NCI-H2196 (cell line): ENCODE measurements around the gene PCNA.
"Not testable (repeated sequence)": the region's sequence is repeated elsewhere in the genome, so short reads cannot be mapped to it uniquely, and the experiment has no call there.

Source experiments
- DNase-seq: peaks from one replicate; lab custom pipeline; 2025; ENCODE audit not compliant: unreplicated experiment; lab: John Stamatoyannopoulos, UW

Gene PCNA

DNA sequence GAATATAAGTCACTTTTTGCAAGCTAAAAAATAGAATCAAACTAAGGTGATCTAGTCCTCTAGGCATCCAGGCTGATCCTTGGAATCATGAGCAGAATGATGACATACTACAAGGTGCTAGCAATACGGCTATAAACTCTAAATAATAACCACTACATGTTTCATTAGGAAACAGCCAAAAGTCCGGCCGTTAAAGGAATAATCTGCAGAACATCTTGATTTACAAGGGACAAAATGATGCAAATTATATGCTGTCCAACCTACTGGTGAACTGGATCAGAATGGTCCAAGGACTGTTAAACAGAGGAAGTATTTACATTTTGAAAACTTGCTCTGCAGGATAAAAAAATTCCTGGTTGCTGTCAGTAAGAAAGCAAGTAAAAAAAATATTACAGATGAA, 19.8 kb downstream of the PCNA start:
- not testable (repeated sequence) for DNase-seq

DNA sequence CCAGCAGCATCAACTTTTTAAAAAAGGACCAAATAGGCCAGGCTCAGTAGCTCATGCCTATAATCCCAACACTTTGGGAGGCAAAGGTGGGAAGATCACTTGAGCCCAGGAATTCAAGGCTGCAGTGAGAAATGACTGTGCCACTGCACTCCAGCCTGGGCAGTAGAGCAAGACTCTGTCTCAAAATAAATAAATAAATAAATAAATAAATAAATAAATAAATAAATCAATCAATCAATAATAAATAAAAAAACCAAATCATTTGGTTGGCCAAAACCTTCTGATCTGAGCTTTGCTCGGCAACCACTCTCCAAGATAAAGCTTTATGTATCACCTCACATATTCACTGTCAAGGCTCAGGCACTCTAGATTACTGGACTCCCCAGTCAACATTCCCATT, 20.7 kb downstream of the PCNA start:
- not testable (repeated sequence) for DNase-seq

DNA sequence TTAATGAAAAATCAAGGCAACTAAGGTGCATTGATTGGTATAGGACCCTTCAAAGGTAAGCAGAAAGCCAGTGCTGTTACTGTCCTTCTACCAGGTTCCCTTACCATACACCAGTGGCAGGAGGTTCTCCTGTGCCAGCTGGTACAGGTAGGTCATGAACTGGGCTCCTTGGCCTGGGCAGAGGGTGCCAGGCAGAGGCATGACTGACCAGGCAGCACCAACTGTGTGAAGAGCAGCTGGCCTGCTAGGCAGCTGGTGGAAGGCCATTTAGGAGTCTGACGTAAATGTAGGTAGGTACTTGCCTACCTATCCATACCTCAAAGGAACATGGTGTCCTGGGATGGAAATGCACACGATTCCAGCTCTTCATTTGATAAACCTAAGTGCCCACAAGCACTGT, 23.3 kb downstream of the PCNA start:
- DNase-seq, result no peak

DNA sequence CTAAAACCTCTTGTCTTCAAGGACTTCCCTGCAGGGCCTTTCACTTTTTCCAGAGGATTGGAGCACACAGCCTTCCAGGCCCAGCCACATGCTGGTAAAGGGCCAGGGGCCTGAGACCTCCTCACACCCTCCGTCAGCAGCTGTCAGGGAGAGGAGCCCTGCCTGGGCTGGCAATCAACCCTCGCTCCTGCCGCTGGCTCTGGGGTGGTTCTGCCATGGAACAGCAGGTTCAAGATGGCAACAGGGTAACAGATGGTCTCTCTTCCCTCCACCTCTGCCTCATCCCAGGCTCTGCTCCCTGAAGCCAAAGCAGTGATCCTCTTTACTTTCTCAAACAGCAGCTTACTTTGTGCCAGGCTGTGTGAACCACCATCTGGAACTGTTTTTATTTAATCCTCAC, 23.8 kb downstream of the PCNA start:
- no peak for DNase-seq

DNA sequence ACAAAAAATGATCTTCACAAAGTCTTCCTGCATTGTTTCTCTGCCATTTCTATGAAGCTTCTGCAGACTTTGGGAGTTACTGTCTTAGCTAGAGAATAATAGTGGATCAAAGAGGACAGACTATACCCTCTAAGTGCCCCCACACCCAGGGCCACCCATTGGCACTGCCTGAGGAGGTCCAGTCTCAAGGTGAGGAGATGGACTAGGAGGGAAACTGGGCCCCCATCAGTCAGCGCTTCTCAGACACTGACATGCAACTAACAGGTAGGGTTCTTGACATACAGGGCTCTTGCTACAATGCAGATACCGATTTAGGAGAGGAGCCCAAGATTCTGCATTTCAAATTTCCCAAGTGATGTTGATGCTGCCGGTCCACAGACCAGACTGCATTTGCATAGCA, 24.3 kb downstream of the PCNA start:
- DNase-seq, result no peak

DNA sequence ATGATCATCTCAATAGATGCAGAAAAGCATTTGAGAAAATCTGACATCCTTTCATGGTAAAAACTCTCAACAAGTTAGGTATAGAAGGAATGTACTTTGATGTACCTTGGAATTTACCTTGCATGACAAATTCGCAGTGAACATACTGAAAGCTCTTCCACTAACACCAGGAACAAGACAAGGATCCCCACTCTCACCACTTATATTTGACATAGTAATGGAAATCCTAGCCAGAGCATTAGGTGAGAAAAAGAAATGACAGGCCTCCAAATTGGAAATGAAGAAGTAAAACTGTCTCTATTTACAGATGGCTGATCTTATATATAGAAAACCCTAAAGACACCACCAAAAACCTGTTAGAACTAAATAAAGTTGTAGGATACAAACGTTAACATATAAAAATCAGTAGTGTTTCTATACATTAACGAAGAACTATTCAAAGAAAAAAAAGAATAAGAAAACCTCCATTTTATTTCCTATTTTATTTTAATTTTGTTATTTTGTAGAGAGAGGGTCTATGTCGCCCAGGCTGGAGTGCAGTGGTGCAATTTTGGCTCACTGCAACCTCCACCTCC, 26.9 kb downstream of the PCNA start:
- DNase-seq, result no peak

DNA sequence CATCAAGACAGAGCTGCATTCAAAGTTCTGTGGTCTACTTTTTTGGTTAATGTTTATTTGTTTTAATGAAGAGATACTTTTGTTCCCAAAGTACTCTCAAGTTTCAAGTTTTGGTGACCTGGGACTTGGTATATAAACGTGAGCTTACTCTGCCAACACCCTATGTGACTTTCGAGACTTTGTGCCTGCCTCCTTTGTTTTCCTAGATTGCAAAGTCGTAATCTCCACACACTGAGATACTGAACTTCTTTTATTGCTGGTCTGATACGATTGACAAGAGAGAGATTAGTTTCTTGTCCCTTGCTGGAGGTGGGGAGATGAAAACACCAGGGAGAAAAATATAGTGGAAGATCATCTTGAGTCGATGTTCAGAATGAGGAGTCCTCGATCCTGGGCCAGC, 27.9 kb downstream of the PCNA start:
- DNase-seq, result no peak

DNA sequence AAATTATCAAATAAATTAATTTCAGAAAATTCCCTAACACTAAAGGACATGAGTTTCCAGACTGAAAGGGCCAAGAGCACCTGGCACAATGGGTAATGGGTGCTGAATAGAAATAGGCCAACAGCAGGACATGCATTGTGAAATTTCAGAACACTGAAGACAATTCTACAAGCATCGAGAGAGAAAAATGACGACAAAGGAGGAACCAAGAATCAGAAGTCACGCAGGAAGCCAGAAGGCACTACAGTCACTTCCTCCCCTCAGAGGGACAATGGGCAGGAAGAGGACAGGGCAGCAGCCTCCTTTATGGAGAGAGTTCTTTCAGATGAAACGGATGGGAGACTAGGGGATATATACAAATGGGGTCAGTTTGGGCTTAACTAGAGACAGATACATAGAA, 29.6 kb downstream of the PCNA start:
- no peak for DNase-seq

DNA sequence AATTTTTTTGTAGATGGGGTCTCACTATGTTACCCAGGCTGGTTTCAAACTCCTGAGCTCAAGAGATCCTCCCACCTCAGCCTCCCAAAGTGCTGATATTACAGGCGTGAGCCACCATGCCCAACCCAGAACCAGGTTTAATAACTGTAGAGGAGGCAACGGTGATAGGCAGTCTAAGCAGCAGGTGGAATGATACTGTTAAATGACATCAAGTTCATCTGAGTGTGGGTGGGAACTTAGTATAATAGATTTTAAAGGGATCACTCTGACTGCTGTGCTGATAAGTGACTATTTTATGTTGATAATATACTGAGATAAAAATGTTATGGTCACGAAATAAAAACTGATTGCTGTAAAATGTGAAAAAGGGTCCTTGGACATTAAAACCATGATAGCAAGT, 31.1 kb downstream of the PCNA start:
- DNase-seq, result no peak

DNA sequence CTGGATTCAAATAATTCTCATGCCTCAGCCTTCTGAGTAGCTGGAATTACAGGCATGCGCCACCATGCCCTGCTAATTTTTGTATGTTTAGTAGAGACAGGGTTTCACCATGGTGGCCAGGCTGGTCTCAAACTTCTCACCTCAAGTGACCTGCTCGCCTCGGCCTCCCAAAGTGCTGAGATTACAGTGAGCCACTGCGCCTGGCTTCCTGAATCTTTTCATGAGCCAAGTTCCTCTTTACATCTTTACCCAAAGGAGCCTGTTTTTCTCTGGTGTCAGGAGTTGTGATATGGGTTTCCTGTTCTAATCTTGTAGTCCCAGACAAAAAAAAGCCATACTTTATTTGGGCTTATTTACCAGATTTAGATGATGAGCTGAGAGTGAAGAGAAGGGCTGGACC, 34.4 kb downstream of the PCNA start:
- no peak for DNase-seq

DNA sequence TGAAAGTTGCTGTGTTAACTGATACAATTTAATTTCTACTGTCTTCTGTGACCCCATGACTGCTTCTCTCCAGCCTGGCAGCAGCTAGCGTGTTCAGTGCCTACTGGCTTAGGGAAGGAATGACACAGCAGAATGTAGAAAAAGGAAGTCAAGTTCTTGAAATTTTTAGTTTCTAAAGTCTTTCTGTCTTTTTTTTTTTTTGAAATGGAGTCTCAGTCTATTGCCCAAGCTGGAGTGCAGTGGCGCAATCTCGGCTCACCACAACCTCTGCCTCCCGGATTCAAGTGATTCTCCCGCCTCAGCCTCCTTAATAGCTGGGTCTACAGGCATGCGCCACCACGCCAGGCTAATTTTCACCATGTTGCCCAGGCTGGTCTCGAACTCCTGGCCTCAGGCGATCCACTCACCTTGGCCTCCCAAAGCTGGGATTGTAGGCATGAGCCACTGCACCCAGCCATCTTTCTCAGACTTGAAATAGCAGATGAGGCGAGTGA, 39.3 kb downstream of the PCNA start:
- DNase-seq, result no peak

DNA sequence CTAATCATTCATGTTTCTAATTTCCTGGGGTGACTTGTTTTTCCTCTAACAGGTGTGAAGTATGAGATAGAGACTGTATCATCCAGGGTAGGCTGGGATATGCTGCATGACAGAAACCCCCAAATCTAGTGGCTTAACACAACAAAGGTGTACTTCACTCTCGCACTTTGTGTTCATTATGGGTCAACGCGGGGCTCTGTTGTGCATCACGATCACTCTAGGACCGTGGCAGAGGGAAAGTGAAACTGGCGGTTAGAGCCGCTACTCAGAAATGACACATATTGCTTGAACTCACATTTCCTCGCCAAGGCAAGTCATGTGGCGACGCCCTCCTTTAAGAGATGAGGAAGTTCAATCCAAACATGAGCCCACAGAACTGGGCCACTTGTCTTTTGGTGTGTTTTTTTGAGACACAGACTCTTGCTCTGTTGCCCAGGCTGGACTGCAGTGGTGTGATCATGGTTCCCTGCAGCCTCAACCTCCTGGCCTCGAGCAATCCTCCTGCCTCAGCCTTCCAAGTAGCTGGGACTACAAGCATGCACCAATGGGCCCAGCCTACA, 41.3 kb downstream of the PCNA start:
- no peak for DNase-seq

DNA sequence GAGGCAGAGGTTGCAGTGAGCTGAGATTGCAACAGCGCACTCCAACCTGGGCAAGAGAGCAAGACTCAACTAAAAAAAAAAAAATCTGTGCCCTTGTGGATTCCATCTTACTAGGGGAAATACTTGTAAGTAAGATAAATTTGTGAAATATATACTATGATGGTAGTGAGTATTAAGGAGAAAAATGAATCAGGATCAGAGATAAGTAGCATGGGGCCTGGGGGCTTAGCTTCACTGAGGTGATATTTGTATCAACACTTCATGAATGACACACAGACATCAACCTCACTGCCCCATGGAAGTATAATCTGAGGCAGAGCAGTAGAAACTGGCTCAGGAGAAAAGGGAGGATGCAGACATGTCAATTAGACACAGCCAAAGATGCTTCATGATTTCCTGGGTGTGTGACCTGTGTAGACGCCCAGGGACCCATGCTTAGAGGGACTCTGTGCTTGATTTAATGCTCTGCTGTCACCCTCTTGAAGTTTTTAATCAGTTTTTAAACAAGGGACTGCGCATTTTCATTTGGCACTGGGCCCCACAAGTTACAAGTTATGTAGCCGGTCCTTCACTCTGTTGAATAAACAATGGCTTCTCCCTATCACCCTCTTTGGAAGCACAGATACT, 41.9 kb downstream of the PCNA start:
- DNase-seq, result no peak

DNA sequence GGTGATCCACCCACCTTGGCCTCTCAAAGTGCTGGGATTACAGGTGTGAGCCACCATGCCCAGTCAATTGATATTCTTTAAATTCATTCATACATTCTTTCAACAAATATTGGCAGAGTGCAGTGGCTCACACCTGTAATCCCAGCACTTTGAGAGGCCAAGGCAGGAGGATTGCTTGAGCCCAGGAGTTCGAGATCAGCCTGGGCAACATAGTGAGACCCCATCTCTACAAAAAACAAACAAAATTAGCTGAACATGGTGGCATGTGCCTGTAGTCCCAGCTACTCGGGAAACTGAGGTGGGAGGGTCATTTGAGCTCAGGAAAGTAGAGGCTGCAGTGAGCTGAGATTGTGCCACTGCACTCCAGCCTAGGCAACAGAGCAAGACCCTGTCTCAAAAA, 42.8 kb downstream of the PCNA start:
- not testable (repeated sequence) for DNase-seq

DNA sequence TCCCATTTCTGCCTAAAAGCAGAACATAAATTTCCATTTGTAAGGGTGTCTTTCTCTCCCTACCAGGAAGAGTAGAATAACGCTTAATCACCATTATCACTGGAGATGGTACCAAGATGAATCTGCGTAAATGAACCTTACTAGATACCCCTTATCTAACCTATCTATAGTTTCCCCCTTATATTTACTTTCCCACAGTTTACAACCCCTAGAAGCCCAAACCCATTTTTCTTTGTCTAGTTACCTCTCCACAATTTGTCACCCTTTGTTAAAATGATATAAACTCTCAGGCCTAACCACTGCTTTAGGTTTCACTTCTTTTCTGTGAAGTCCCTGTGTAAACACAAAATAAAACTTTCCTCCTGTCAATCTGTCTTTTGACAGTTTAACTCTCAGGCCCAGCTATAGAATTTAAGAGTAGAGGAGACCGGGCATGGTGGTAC, 45.5 kb downstream of the PCNA start:
- DNase-seq, result no peak

DNA sequence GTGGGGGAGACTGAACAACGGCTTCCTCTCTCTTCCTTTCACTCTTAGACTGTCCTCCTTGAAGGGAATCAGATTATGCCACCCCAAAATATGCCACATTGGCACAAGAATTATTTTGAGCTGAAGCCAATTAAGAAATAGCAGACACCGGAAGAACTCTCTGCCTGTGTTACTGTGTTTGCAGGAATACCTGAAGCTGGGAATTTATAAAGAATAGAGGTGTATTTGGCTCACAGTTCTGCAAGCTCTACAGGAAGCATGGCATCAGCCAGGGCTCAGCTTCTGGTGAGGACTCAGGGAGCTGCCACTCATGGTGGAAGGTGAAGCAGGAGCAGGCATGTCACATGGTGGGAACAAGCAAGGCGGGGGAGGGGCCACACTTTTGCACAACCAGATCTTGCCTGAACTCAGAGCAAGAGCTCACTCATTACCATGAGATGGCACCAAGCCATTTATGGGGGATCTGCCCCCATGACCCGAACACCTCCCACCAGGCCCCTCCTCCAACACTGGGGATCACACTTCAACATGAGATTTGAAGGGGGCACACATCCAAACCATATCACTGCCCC, 46.0 kb downstream of the PCNA start:
- DNase-seq, result no peak

DNA sequence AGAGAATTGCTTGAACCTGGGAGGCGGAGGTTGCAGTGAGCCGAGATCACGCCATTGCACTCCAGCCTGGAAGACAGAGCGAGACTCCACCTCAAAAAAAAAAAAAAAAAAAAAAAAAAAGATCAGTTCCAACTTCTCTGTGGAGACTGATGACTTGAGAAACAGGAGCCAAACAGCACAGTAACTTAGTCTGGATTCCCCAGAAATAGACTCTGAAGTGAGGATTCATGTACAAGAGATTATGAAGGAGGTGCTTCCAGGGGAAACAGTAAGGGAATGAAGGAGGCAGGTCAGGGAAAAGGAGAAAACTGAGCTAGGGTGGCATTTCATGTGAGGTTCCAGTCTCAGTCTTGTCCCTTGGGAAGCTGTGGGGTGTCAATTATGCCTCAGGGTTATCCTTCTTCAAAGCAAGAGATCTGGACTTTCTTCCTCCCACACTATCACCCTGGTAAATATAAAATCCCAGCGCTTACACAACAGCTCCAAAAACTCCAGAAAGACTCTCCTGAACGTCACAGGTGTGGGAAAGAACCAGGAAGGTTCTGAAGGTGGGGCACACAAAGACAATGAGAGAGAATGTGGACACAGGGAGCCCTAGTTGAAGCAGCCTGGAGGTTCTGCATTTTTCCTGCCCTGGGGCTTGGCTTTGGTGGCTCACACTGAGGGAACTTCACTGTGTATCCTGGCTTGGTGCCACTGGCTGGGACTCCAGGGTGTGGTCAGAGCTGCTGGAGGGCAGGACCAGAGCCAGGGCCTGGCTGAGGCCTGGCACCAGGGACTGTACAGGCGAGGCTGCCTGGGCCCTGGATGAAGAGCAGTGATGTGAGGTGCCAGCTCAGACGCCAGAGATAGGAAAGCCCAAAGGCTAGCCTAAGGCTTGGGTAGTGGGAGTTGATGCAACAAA, 46.8 kb downstream of the PCNA start:
- peak; percentile 79 for DNase-seq

DNA sequence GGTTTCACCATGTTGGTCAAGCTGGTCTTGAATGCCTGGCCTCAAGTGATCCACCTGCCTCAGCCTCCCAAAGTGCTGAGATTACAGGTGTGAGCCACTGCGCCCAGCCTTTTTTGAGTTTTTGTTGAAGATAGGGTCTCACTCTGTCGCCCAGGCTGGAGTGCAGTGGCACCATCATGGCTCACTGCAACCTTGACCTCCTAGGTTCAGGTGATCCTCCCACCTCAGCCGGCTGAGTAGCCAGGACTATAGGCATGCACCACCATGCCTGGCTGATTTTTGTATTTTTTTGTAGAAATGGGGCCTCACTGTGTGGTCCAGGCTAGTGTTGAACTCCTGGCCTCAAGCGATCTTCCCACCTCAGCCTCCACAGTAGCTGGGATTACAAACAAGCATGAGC, 47.8 kb downstream of the PCNA start:
- not testable (repeated sequence) for DNase-seq

DNA sequence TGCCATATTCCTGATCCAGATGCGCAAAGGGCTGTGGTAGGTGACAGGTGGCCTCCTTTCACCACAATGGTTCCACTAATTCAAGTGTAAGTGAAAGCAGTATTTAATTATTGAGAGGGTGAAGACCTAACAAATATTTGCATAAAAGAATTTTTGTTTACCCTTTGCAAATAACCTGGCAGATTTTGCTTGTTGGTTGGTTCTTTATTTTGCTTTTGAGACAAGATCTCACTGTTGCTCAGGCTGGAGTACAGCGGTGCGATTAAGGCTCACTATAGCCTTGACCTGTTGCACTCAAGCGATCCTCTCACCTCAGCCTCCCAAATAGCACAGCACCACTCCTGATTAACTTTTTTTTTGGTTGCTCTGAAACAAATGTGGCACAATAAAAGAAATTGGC, 49.2 kb downstream of the PCNA start:
- DNase-seq, result no peak

DNA sequence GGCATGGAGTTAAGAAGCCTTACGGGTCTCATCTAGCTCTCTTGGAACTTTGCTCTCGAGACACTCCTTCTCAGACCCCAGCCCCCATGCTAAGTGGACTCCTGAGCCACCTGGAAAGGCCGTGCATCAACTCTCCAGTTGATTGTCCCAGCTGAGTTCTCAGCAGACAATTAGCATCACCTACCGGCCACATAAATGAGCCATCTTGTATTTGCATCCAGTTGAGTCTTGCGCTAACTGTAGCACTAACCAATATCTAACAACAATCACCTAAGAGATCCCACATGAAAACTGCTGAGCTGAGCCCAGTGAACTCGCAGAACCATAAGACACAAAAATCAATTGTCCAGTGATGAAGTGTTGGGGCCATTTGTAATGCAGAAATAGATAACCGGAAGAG, 49.7 kb downstream of the PCNA start:
- no peak for DNase-seq

DNA sequence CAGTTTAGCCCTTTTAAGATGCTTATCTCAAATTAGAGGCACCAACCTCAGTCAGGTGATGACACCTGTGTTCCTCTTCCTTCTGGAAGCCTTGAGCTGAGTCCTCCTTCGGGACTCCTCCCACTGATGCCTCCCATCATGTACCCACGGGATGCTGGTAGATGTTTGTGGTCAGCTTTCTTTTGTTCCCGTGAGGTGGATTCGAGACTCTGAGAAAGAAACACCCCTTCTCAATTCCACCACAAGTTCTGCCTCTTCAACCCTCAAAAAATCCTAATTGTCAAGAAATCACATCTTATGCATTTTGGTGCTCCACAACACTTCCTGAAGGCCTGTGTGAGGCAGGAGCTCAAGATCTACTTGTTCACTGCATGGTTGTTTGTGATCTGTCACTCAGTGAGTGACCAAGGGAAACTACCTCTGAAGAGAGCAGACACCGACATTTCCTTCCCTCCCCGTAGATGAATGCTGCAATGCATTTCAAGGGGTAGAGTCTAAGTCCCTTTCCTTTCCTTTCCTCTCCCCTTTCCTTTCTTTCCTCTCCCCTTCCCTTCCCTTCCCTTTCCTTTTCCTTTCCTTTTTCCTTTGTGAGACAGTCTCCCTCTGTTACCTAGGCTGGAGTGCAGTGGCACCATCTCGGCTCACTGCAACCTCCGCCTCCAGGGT, 50.5 kb downstream of the PCNA start:
- no peak for DNase-seq
